C4-2B (cell line): ENCODE measurements around the gene HOXA10.

Experiments
- H3K27ac ChIP-seq: fragments of 450-650 bp; 2 replicates; pipeline ENCODE4 v1.5.1; 2017
- CTCF ChIP-seq: fragments of 450-650 bp; conservative IDR thresholded peaks from 2 replicates; pipeline ENCODE4 v1.5.1; 2017; ENCODE audit warnings: mild to moderate bottlenecking
- ZFX ChIP-seq: fragments of 450-650 bp; IDR thresholded peaks from 2 replicates; pipeline ENCODE4 v1.6.1; 2017

Gene HOXA10

GRCh38 chr7:27188386-27189294 is 14.5 kb upstream of the HOXA10 start:
- TF ChIP-seq ZFX (no peak), CTCF (no peak)
- no peak overlapping the region for H3K27ac ChIP-seq

DNA sequence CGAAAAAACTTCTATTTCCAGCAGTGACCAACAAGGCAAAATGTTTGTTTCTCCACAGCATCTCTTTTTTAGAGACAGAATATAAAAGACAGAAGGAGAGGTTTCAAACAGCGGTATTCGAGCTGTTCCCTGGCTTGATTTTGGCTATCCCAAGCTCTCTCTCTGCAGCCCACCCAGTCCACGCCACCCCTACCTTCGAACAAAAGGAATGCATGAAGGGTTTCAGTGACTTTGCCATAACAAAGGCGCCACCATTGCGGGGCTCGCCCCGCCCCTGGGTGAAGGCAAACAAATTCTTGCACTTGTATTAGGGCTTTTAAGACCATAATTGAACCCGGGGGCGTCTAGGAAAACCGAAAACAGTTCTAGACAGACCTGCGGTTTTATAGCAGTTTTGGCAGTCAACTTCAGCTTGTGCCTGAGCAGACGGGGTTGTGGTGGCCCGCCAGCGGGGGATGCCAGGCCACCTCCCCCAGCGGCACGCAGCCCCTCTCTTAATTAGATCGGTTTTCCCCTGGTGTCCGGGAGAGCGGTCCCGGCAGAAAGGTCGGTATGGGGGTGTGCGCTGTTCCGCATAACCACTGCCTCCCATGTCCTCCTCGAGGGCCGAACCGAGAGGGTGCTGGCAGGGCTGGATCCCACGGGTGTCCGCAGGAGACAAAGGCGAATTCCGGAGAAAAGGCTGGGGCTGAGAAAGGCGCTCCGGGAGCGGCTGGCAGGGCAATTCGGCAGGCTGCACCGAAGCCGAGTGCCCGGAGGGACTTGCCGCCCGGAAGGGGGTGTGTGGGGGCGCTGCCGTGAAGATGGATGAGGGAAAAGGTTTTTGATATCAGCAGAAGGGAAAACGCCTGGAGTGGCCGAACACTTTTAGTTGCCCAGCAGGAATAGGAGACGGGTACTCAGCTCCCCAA is 13.6 kb upstream of the HOXA10 start:
- TF ChIP-seq CTCF (no peak), ZFX (no peak)
- no peak overlapping the region for H3K27ac ChIP-seq

DNA sequence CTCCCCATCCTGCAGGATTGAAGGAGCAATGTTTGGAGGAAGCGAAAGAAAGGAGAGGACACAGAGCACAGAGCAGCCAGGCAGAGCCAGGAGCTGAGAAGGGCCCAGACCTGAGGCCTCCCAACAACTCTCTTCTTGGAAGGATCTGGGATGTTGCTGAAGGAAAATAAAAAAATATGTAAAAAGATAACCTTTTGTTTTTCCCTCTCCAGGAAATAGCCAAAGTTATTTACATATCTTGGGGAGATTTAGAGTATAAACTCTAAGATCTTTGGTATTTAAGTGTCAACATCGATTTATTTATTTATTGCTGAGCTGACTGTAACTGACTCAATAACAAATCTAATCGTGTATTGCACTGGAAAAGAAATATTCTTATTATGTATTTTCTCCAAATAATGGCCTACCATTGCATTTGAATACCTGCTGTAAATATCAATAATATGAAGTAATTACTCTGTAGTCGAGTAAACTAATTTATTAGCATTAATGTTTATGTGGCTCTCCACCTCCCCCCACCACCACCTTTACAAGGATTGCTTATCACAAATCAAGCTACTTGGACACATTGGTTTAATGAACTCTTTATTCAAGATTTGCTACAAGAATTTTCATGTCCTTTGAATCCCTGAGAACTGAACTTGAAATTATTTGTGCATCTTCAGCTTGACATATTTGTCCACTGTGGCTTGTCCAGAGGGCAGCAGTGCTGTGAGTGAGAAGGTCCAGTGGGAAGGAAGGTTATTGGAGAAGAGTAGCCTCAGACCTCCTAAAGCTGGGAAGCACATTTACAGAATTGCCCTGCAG is 12.8 kb upstream of the HOXA10 start:
- H3K27ac ChIP-seq, result no peak overlapping the region
- no peak for TF ChIP-seq CTCF
- TF ChIP-seq ZFX, result no peak

GRCh38 chr7:27185854-27186667 is 11.9 kb upstream of the HOXA10 start:
- TF ChIP-seq CTCF (no peak), ZFX (no peak)
- H3K27ac ChIP-seq, result no peak overlapping the region

- H3K27ac ChIP-seq, result peak within 1 kb of the TSS; percentile 79
Observed at GRCh38 chr7:27185013-27185853, 11.1 kb upstream of the HOXA10 start, which contains the start of gene HOXA11. Gene HOXA11, minus strand, starts transcription at chr7:27185232. Its CDS starts 88 bp downstream, at chr7:27185144.

More at GRCh38 chr7:27185013-27185853, 11.1 kb upstream of the HOXA10 start, which contains the start of gene HOXA11:
- TF ChIP-seq CTCF, result no peak
- TF ChIP-seq ZFX, result no peak
